ENCODE measurements around the gene SRGAP2. TPM values are rescaled to one million over a fixed set of nuclear protein-coding genes. Genes with fewer than 3 reads are reported as not detected.
"Not testable (repeated sequence)": the region's sequence is repeated elsewhere in the genome, so short reads cannot be mapped to it uniquely, and the experiment has no call there.

The SRGAP2 gene
- total RNA-seq, 1 experiment from 2014 or later: 66.8 TPM

DNA sequence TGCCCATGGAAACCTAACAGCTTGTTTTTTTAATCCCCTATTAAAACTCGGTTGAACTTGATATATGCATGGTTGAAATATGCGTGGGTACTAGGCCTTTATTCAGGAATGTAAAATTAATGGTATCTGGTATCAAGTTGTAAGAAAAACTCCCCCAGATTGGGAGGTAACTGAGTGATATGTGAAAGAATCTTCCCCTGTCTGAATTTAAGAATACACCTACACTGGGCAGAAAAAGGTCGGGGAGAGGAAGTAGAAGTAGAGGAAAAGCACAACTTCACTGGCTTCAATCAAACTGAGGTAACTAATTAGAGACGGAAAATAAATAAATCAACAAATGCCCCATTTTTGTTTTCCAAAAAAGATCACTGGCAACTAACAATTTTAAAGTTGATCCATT lies 16.5 kb upstream of the SRGAP2 start:
- H3K27me3 ChIP-seq (ENCODE audit: control insufficient read depth, insufficient read depth, low read length); H3K36me3 ChIP-seq (replicated peaks; ENCODE audit: control insufficient read depth, insufficient read depth, low read length); DNase-seq; H3K4me3 ChIP-seq (ENCODE audit: insufficient read depth, low read depth, low read length): not testable (repeated sequence)

DNA sequence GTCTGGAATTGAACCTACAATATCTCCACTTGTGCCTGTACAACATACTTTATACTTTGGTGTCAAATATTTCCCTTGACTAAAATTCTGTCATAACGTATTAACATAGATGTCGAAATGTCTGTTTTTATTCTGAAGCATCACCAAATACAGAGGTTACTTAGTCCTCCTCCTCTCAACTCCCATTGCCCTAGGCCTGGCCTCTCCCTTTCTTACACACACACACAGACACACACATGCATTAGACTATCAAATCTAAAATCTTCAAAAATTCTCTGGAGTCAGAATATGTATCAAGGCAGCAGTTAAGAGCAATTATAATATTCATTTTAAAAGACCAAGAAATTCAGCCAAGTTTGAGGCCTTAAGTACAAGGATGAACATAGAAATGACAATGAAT lies 8.2 kb upstream of the SRGAP2 start:
- not testable (repeated sequence) for H3K27me3 ChIP-seq (ENCODE audit: control insufficient read depth, insufficient read depth, low read length); DNase-seq; H3K36me3 ChIP-seq (replicated peaks; ENCODE audit: control insufficient read depth, insufficient read depth, low read length); H3K4me3 ChIP-seq (ENCODE audit: insufficient read depth, low read depth, low read length)

GRCh38 chr1:206196748-206197424 lies 6.5 kb upstream of the SRGAP2 start:
- H3K36me3 ChIP-seq (replicated peaks; ENCODE audit: control insufficient read depth, insufficient read depth, low read length); H3K27me3 ChIP-seq (ENCODE audit: control insufficient read depth, insufficient read depth, low read length); H3K4me3 ChIP-seq (ENCODE audit: insufficient read depth, low read depth, low read length); DNase-seq: not testable (repeated sequence)

DNA sequence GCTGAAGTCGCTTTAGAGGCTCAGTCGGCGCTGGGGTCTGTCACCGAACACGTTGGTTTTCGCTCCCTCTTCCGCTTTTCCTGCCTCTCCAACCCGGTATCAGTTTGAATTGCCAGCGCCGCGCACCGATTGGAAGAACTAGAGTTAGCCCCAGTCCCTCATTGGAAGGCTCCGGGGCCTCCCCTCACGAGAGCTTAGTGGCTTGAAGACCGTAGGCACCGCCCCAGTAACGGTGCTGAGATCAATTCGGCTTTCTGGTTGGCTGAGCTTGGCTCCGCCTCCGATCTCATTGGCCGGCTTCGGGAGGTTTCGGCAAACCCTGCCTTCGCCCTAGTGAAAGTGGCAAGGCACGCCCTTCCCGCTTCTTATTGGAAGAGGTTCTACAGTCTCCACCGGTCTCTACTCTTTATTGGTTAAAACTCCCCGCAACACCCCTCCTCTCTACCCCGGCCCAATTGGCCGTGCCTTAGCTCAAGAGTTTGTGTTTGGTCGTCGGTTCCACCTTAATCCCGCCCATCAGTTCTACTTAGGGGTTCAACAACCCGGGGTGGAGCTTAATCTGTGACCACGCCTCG lies 465 bp upstream of the SRGAP2 start, which contains the start of gene FAM72A:
TSS of gene FAM72A (minus strand) at position 51 of the 575 bp plus-strand sequence. CDS start 814 bp downstream, outside the sequence.
- DNase-seq: peak; percentile 68
- not testable (repeated sequence) for H3K27me3 ChIP-seq (ENCODE audit: control insufficient read depth, insufficient read depth, low read length); H3K36me3 ChIP-seq (replicated peaks; ENCODE audit: control insufficient read depth, insufficient read depth, low read length)
- peak within 1 kb of the TSS; percentile 48 for H3K4me3 ChIP-seq (ENCODE audit: insufficient read depth, low read depth, low read length)

GRCh38 chr1:206204159-206204511 lies 794 bp downstream of the SRGAP2 start:
- DNase-seq; H3K27me3 ChIP-seq (ENCODE audit: control insufficient read depth, insufficient read depth, low read length); H3K36me3 ChIP-seq (replicated peaks; ENCODE audit: control insufficient read depth, insufficient read depth, low read length): not testable (repeated sequence)
- peak overlapping the region; percentile 38 for H3K4me3 ChIP-seq (ENCODE audit: insufficient read depth, low read depth, low read length)

- H3K36me3 ChIP-seq (replicated peaks; ENCODE audit: control insufficient read depth, insufficient read depth, low read length); DNase-seq; H3K27me3 ChIP-seq (ENCODE audit: control insufficient read depth, insufficient read depth, low read length): not testable (repeated sequence)
- peak overlapping the region; percentile 40 for H3K4me3 ChIP-seq (ENCODE audit: insufficient read depth, low read depth, low read length)
These were observed 1.5 kb downstream of the SRGAP2 start for GRCh38 chr1:206204871-206205270.

GRCh38 chr1:206205569-206205968 lies 2.2 kb downstream of the SRGAP2 start:
- H3K4me3 ChIP-seq (ENCODE audit: insufficient read depth, low read depth, low read length): peak overlapping the region; percentile 19

DNA sequence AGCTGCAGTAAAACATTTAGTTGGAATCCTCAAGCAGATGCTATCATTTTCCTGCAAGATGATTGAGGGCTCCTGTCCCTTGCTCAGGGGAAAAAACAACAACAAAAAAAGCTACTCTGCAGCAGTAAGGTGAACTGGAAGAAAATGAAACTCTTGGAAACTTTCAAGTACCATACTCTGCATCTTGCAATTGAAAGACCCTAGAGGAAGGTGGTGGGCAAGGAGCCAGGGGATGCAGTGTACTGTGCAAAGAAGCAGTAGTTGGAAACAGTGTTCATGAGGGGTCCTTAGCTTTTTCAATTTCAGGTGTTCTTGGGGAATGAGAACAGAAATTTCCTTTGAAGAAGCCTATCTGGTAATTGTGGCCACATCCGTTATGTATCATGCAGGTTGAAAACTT lies 7.5 kb downstream of the SRGAP2 start:
- H3K27me3 ChIP-seq (ENCODE audit: control insufficient read depth, insufficient read depth, low read length); H3K36me3 ChIP-seq (replicated peaks; ENCODE audit: control insufficient read depth, insufficient read depth, low read length); H3K4me3 ChIP-seq (ENCODE audit: insufficient read depth, low read depth, low read length); DNase-seq: not testable (repeated sequence)

More at GRCh38 chr1:206205569-206205968, 2.2 kb downstream of the SRGAP2 start:
- DNase-seq; H3K27me3 ChIP-seq (ENCODE audit: control insufficient read depth, insufficient read depth, low read length); H3K36me3 ChIP-seq (replicated peaks; ENCODE audit: control insufficient read depth, insufficient read depth, low read length): not testable (repeated sequence)

GRCh38 chr1:206215600-206216392 lies 12.5 kb downstream of the SRGAP2 start:
- not testable (repeated sequence) for DNase-seq; H3K4me3 ChIP-seq (ENCODE audit: insufficient read depth, low read depth, low read length); H3K36me3 ChIP-seq (replicated peaks; ENCODE audit: control insufficient read depth, insufficient read depth, low read length); H3K27me3 ChIP-seq (ENCODE audit: control insufficient read depth, insufficient read depth, low read length)

DNA sequence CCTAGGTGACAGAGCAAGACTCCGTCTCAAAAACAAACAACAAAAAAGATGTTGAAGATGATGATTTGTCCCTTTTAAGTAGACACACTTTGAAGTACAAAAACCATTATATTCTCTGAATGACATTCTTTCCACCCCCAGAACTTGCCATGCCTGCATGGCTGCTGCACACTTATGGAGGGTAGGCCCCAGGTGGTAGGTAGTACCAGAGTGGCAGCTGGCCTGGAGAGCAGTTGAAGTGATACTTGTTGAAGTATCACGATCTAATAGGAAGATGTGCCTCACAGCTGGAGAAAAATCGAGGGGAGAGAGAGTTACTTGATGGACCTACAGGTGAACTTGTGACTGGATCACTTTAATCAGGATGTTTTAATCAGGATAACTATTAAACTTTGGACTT lies 14.9 kb downstream of the SRGAP2 start:
- not testable (repeated sequence) for H3K36me3 ChIP-seq (replicated peaks; ENCODE audit: control insufficient read depth, insufficient read depth, low read length); H3K4me3 ChIP-seq (ENCODE audit: insufficient read depth, low read depth, low read length); DNase-seq; H3K27me3 ChIP-seq (ENCODE audit: control insufficient read depth, insufficient read depth, low read length)

GRCh38 chr1:206218765-206219164 lies 15.4 kb downstream of the SRGAP2 start:
- H3K27me3 ChIP-seq (ENCODE audit: control insufficient read depth, insufficient read depth, low read length); H3K36me3 ChIP-seq (replicated peaks; ENCODE audit: control insufficient read depth, insufficient read depth, low read length); H3K4me3 ChIP-seq (ENCODE audit: insufficient read depth, low read depth, low read length); DNase-seq: not testable (repeated sequence)

DNA sequence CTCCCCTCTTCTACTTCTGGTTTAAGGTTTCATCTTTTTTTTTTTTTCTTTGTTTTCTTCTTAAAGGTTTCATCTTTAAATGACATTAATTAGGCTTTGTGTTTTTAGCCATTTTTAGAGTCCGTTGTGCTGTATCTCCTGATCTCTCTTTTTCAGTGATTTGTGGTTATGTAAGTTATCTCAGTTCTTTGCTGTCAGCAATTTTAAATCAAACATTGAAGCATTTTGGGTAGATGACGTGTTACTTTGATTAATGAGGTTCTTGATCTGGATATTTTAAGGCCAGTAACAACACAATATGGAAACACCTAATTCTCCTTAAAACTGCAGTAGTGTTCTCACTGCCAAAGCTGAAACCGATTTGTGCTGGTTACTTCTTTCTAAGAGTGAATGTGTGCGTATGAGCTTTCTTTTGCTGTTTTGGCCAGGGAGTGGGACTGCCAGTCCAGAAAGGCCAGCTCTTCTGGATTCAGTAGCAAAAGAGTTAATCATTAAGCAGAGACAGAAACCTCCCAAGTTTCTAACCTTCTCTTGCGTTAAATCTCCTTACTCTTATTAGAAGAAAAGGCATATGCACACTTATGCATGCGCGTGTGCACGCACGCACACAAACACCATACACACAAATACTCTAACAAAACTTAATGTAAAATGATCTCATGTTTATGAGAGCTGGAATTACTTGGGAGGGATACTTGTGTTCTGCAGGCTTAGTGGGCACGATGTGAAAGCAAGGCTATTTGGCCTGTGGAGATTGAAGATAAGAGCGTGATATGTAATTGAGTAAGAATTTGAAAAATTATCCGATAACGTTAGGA lies 16.4 kb downstream of the SRGAP2 start:
- H3K27me3 ChIP-seq (ENCODE audit: control insufficient read depth, insufficient read depth, low read length); H3K36me3 ChIP-seq (replicated peaks; ENCODE audit: control insufficient read depth, insufficient read depth, low read length); DNase-seq; H3K4me3 ChIP-seq (ENCODE audit: insufficient read depth, low read depth, low read length): not testable (repeated sequence)

DNA sequence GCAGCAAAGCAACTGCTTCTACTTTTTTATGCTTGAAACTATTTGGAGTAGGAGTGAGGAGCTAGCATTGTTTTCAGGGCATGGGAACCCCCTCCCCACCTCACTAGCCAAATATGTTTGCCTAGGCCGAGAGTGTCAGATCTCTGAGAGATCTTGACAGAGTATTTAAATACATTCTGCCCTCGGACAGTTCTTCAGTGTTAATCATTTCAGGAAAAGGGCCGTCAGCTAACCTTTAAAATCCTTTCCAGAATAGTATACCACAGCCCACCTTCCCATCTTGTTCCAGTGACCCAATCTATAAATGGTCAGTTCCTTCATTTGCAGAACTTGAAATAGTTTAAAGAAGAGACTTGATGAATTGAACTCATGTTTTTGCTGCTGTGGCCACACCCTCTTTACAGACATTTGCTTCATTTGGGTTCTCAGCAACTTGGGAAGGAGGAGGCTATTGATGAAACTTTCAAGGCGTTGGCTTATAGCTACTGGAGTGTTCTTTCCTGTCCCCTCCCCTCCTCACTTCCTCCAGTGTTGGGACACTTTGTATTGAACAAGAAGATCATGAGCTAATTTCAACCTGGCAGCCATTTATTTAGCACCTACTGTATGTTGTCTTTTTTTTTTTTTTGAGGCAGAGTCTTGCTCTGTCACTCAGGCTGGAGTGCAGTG lies 17.1 kb downstream of the SRGAP2 start:
- H3K4me3 ChIP-seq (ENCODE audit: insufficient read depth, low read depth, low read length); H3K27me3 ChIP-seq (ENCODE audit: control insufficient read depth, insufficient read depth, low read length); H3K36me3 ChIP-seq (replicated peaks; ENCODE audit: control insufficient read depth, insufficient read depth, low read length); DNase-seq: not testable (repeated sequence)

DNA sequence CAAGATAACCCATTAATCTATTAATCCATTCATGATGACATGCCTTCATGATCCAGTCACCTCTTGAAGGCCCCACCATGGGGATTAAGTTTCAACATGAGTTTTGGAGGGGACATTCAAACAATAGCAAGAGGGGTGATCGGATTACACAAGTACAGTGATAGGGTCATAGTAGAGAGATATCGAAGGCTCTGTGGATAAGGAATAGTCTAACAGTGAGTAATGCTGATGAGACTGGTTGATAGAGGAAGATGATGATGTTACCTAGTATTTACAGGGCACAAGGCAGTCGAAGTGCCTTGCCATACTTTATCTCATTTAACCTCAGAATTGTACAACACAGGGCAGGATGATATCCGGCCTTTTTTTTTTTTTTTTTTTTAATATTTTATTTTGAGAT lies 18.2 kb downstream of the SRGAP2 start:
- not testable (repeated sequence) for DNase-seq; H3K27me3 ChIP-seq (ENCODE audit: control insufficient read depth, insufficient read depth, low read length); H3K4me3 ChIP-seq (ENCODE audit: insufficient read depth, low read depth, low read length); H3K36me3 ChIP-seq (replicated peaks; ENCODE audit: control insufficient read depth, insufficient read depth, low read length)

All from H7 (cell line).